Endodermal cell (in vitro differentiated cells): ENCODE data around the gene ERFL. TPM values are rescaled to one million over a fixed set of nuclear protein-coding genes. Genes with fewer than 3 reads are reported as not detected.

Experiments used
- DNase-seq: peaks from one replicate; pipeline ENCODE4 v3.0.0-alpha.2; 2017
- H3K27ac ChIP-seq: 2 replicates; pipeline ENCODE4 v1.5.1; 2013; ENCODE audit warnings: mild to moderate bottlenecking, low read depth, low read length, moderate library complexity
- H3K27me3 ChIP-seq: 2 replicates; pipeline ENCODE4 v1.6.1; 2013; ENCODE audit warnings: mild to moderate bottlenecking, low read length, moderate library complexity; ENCODE audit not compliant: insufficient read depth, control insufficient read depth, poor library complexity, severe bottlenecking
- H3K36me3 ChIP-seq: 2 replicates; pipeline ENCODE4 v1.7.0; 2013; ENCODE audit warnings: mild to moderate bottlenecking, low read length, moderate library complexity; ENCODE audit not compliant: control insufficient read depth, insufficient read depth
- H3K4me1 ChIP-seq: one replicate; pipeline ENCODE4 v1.7.0; 2013; ENCODE audit warnings: low read length; ENCODE audit not compliant: control insufficient read depth, insufficient read depth
- H3K4me3 ChIP-seq: 2 replicates; pipeline ENCODE4 v1.5.1; 2013; ENCODE audit warnings: mild to moderate bottlenecking, low read length, moderate library complexity
- H3K9ac ChIP-seq: 2 replicates; pipeline ENCODE4 v1.6.1; 2013; ENCODE audit warnings: mild to moderate bottlenecking, low read length, moderate library complexity; ENCODE audit not compliant: poor library complexity, severe bottlenecking; ENCODE audit errors: extremely low read depth
- H3K9me3 ChIP-seq: 2 replicates; pipeline ENCODE4 v1.6.1; 2013; ENCODE audit warnings: mild to moderate bottlenecking, low read length, moderate library complexity; ENCODE audit not compliant: control insufficient read depth
- H3K27ac Mint-ChIP-seq: 2 replicates; pipeline ENCODE4 v1.8.0; 2020; ENCODE audit warnings: mixed read lengths
- H3K27me3 Mint-ChIP-seq: 2 replicates; pipeline ENCODE4 v1.8.0; 2021; ENCODE audit warnings: mild to moderate bottlenecking, mixed read lengths; ENCODE audit not compliant: insufficient read depth
- H3K36me3 Mint-ChIP-seq: 2 replicates; pipeline ENCODE4 v1.8.0; 2020; ENCODE audit warnings: low read depth, mixed read lengths
- H3K4me1 Mint-ChIP-seq: 2 replicates; pipeline ENCODE4 v1.8.0; 2020; ENCODE audit warnings: mixed read lengths
- H3K4me3 Mint-ChIP-seq: 2 replicates; pipeline ENCODE4 v1.8.0; 2020; ENCODE audit warnings: mild to moderate bottlenecking, moderate library complexity, mixed read lengths
- H3K9me3 Mint-ChIP-seq: 2 replicates; pipeline ENCODE4 v1.8.0; 2020; ENCODE audit warnings: mild to moderate bottlenecking, mixed read lengths
- WGBS, 2 experiments: methylation state at CpG; one replicate each; pipeline versions ENCODE4 v1.1.5 to v1.1.7; 2013; ENCODE audit warnings: missing lambda C conversion rate in 2 of 2, mixed read lengths in 1 of 2; ENCODE audit not compliant: insufficient coverage in 1 of 2, insufficient read length in 1 of 2; 5-methylcytosine and 5-hydroxymethylcytosine counted together
- total RNA-seq, 2 donors: library from RNA; stranded (reverse); fragmentation: NEBNext Ultra II Directional in 1 of 2; extraction: Animal tissue kit (Norgen Biotek cat#: 25700) in 1 of 2; gene quantifications; 2 replicates in 1 of 2; 3 replicates in 1 of 2; pipeline ENCODE4 v1.2.1, GENCODE V29; 2021
- TF ChIP-seq, protein P1 (sequence below): fragments of 200-600 bp; sonication (generic); conservative IDR thresholded peaks from 2 replicates; pipeline ENCODE4 v1.5.0; 2021; ENCODE audit warnings: antibody characterized with exemption, mild to moderate bottlenecking

Gene ERFL
- total RNA-seq, 2 donors from 2014 or later = 0.13 to 0.53 TPM

GRCh38 chr19:41883821-41884733 is 44.2 kb downstream of the ERFL start:
- H3K9ac ChIP-seq = peak overlapping the region; percentile 68
- Mint-ChIP-seq H3K4me3 (peak overlapping the region; percentile 68), H3K27me3 (peaks cover 29% of the 10 kb centered on the region), H3K4me1 (peaks cover 30% of the 10 kb centered on the region), H3K27ac (peak overlapping the region; percentile 88), H3K9me3 (no peaks in the 10 kb centered on the region), H3K36me3 (peaks cover 7% of the 10 kb centered on the region)
- TF ChIP-seq, protein P1, sequence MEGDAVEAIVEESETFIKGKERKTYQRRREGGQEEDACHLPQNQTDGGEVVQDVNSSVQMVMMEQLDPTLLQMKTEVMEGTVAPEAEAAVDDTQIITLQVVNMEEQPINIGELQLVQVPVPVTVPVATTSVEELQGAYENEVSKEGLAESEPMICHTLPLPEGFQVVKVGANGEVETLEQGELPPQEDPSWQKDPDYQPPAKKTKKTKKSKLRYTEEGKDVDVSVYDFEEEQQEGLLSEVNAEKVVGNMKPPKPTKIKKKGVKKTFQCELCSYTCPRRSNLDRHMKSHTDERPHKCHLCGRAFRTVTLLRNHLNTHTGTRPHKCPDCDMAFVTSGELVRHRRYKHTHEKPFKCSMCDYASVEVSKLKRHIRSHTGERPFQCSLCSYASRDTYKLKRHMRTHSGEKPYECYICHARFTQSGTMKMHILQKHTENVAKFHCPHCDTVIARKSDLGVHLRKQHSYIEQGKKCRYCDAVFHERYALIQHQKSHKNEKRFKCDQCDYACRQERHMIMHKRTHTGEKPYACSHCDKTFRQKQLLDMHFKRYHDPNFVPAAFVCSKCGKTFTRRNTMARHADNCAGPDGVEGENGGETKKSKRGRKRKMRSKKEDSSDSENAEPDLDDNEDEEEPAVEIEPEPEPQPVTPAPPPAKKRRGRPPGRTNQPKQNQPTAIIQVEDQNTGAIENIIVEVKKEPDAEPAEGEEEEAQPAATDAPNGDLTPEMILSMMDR = no peak
- peaks cover 3% of the 10 kb centered on the region for H3K36me3 ChIP-seq
- no peaks in the 10 kb centered on the region for H3K27me3 ChIP-seq
- no peaks in the 10 kb centered on the region for H3K9me3 ChIP-seq
- H3K4me1 ChIP-seq = no peaks in the 10 kb centered on the region
- no peak overlapping the region for H3K27ac ChIP-seq
- H3K4me3 ChIP-seq = peak overlapping the region; percentile 90
- WGBS, 2 experiments = 0% methylated on average over 50 to 66 of the region's 66 CpGs
- DNase-seq = peak; percentile 98

DNA sequence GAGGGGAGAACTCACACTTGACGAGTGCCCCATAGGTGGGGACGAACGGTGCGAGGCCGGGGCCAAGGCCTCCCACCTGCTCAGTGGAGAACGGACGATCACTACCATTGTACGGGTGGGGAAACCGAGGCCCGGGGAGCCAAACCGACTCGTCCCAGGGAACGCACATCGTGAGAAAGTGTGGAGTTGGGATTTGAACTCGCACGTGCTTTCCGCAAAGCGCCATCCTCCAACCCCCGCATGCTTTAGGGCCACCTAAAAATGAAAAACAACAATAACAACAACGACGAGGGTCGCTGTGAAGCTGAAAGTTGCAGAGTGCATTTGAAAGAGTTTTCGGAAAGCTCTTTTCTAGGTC is 44.8 kb downstream of the ERFL start:
- Mint-ChIP-seq H3K27me3 (peaks cover 34% of the 10 kb centered on the region), H3K27ac (peak overlapping the region; percentile 88), H3K36me3 (peaks cover 3% of the 10 kb centered on the region), H3K9me3 (no peaks in the 10 kb centered on the region), H3K4me3 (peak overlapping the region; percentile 68), H3K4me1 (peaks cover 28% of the 10 kb centered on the region)
- 3 to 14% methylated on average over 4 to 23 of the region's 23 CpGs for WGBS, 2 experiments
- Histone ChIP-seq H3K9me3 (no peaks in the 10 kb centered on the region), H3K27me3 (no peaks in the 10 kb centered on the region), H3K4me3 (peak overlapping the region; percentile 90), H3K4me1 (no peaks in the 10 kb centered on the region), H3K36me3 (no peaks in the 10 kb centered on the region), H3K27ac (no peak overlapping the region), H3K9ac (peak overlapping the region; percentile 61)
- TF ChIP-seq, protein P1 = no peak
- no peak for DNase-seq

DNA sequence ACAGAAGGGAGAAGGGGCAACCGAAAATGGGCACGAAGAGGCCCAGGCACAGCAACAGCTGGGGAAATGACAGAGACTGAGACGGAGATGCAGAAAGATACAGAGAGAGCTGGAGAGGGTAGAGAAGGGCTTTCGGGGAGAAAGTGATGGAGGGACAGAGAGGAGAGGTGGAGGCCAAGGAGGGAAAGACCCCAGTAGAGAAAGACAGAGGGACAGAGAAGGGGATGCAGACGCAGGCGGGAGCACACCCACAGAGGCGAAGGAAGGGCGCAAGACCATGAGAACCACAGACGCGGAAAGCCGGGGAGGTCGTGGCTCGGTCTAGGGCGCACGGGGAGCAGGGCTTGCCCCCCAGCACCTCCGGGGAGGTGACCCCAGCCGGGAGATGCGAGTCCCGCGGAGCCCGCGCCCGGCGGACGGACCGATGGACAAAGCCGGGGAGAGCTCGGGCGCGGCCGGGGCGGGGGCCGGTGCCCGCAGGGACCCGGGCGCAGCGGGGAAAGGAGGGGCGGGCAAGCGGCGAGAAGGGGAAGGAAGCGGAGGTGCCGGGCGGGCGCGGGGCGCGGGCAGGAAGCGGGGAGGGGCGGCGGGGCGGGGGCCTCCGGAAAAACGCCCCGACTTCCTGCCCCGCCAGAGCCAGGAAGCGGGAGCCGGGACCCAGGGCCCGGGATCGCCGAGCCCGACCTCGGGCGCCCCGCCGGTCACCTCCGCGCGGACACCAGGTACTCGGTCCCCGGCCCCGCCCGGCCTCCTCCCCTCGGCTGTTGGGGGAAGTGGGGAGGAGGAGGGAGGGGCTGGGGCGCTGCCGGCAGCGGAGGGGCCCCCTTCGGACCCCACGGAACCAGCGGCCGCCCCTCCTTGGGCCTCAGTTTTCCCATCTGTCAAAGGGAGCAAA is 45.4 kb downstream of the ERFL start, which contains the start of gene ARHGEF1:
Gene ARHGEF1 (plus strand): TSS at position 617 of the 895 bp plus-strand sequence. CDS start 4,899 bp downstream, outside the sequence.
- Histone ChIP-seq H3K27ac (no peak within 1 kb of the TSS), H3K9ac (peak within 1 kb of the TSS; percentile 61), H3K36me3 (no peaks in the 10 kb centered on the region), H3K4me3 (peak within 1 kb of the TSS; percentile 90), H3K9me3 (no peaks in the 10 kb centered on the region), H3K27me3 (no peaks in the 10 kb centered on the region), H3K4me1 (no peaks in the 10 kb centered on the region)
- Mint-ChIP-seq H3K27ac (peak within 1 kb of the TSS; percentile 88), H3K4me3 (peak within 1 kb of the TSS; percentile 68), H3K36me3 (no peaks in the 10 kb centered on the region), H3K9me3 (no peaks in the 10 kb centered on the region), H3K27me3 (peaks cover 40% of the 10 kb centered on the region), H3K4me1 (peaks cover 23% of the 10 kb centered on the region)
- DNase-seq = peak; percentile 73
- WGBS, 2 experiments = 5 to 24% methylated on average over 6 to 76 of the region's 80 CpGs
- TF ChIP-seq, protein P1 = no peak
